ENCODE measurements around the gene MTHFD2L. TPM values are rescaled to one million over a fixed set of nuclear protein-coding genes. Genes with fewer than 3 reads are reported as not detected.

MTHFD2L gene
- total and polyA plus RNA-seq, 2 of the 8 experiments (the other 6 are each of a cell fraction or from before 2014, with no cell fraction given) = 5.4 to 15.0 TPM

DNA sequence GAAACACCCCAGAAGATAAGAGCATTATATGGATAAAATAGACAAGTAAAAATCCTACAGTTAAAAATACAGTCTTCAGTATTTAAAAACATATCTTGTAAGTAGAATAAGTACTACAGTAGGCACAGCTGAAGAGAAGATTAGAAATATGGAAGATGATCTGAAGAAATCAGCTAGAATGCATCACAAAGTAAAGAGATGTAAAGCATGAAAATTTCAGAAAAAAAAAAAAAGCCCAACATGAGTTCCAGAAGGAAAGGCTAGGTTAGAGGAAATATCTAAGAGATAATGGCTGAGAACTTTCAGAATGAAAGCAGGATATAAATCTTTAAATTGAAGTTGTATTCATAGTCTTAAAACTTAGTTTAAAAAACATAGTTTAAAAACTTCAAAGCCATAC is 171.4 kb downstream of the MTHFD2L start:
- no peak overlapping the region for H3K4ac ChIP-seq (replicated peaks; ENCODE audit: insufficient read length, low read depth, low read length)
- no peak overlapping the region for H2BK5ac ChIP-seq (ENCODE audit: low read depth, low read length)
- no peaks in the 10 kb centered on the region for H3K36me3 ChIP-seq (ENCODE audit: control insufficient read depth in 2 of 4, insufficient read depth in 4 of 4, low read length in 3 of 4)
- POLR2A ChIA-PET (ENCODE audit: partially characterized antibody) = no interaction called here
- H3K4me2 ChIP-seq (ENCODE audit: insufficient read depth in 1 of 2, low read depth in 2 of 2, low read length in 2 of 2) = no peak overlapping the region
- no peaks in the 10 kb centered on the region for H3K27me3 ChIP-seq (replicated peaks in 1 of 4; ENCODE audit: control insufficient read depth in 3 of 4, extremely low read depth in 1 of 4, insufficient read depth in 3 of 4, low read length in 3 of 4)
- H3K23ac ChIP-seq (ENCODE audit: insufficient read length) = no peak overlapping the region
- H2BK120ac ChIP-seq (replicated peaks; ENCODE audit: low read depth, low read length) = no peak overlapping the region
- no peak overlapping the region for H3K18ac ChIP-seq (ENCODE audit: extremely low read depth, low read length)
- no peak overlapping the region for H3K9ac ChIP-seq (replicated peaks in 1 of 4; ENCODE audit: extremely low read depth in 1 of 4, low read depth in 3 of 4, low read length in 3 of 4)
- no peaks in the 10 kb centered on the region for H3K23me2 ChIP-seq (ENCODE audit: low read depth, low read length)
- H2BK15ac ChIP-seq (ENCODE audit: low read length) = no peak overlapping the region
- H4K20me1 ChIP-seq (replicated peaks in 1 of 2; ENCODE audit: control insufficient read depth in 1 of 2, insufficient read depth in 2 of 2, low read length in 2 of 2) = no peaks in the 10 kb centered on the region
- no peak overlapping the region for H3K27ac ChIP-seq (ENCODE audit: low read depth, low read length)
- no peaks in the 10 kb centered on the region; a peak in 1 of 7 replicates for H3K4me1 ChIP-seq (replicated peaks in 1 of 4; ENCODE audit: control insufficient read depth in 3 of 4, insufficient read depth in 4 of 4, low read length in 3 of 4)
- no peaks in the 10 kb centered on the region for H3K9me3 ChIP-seq (ENCODE audit: insufficient read depth in 2 of 2, low read depth in 1 of 2, low read length in 1 of 2)
- no peak overlapping the region for H2BK20ac ChIP-seq (ENCODE audit: low read length)
- no peak overlapping the region for H2BK12ac ChIP-seq (ENCODE audit: low read depth, low read length)
- H3K79me1 ChIP-seq (ENCODE audit: low read depth, low read length) = no peaks in the 10 kb centered on the region
- H2AK5ac ChIP-seq (ENCODE audit: low read depth, low read length) = no peak overlapping the region
- DNase-seq (ENCODE audit: low read depth in 1 of 2, low spot score in 2 of 2) (no peak), FAIRE-seq (no peak)
- no peak overlapping the region for H3K4me3 ChIP-seq (ENCODE audit: extremely low read depth in 1 of 4, insufficient read depth in 2 of 4, low read depth in 3 of 4, low read length in 4 of 4)
- H2AFZ ChIP-seq (ENCODE audit: low read length) = no peak overlapping the region
- TF ChIP-seq, protein P1, sequence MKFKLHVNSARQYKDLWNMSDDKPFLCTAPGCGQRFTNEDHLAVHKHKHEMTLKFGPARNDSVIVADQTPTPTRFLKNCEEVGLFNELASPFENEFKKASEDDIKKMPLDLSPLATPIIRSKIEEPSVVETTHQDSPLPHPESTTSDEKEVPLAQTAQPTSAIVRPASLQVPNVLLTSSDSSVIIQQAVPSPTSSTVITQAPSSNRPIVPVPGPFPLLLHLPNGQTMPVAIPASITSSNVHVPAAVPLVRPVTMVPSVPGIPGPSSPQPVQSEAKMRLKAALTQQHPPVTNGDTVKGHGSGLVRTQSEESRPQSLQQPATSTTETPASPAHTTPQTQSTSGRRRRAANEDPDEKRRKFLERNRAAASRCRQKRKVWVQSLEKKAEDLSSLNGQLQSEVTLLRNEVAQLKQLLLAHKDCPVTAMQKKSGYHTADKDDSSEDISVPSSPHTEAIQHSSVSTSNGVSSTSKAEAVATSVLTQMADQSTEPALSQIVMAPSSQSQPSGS (IDR thresholded peaks at IDR 0.05; ENCODE audit: low read length) = no peak
- no peaks in the 10 kb centered on the region for H3K79me2 ChIP-seq (ENCODE audit: control insufficient read depth in 1 of 2, insufficient read depth in 2 of 2, low read length in 2 of 2)
- H3K56ac ChIP-seq (replicated peaks; ENCODE audit: insufficient read length, low read depth, low read length) = no peak overlapping the region
- H4K5ac ChIP-seq (ENCODE audit: insufficient read length, low read depth, low read length) = no peak overlapping the region
- CTCF ChIA-PET (ENCODE audit: partially characterized antibody) = no interaction called here
- H4K8ac ChIP-seq (ENCODE audit: extremely low read depth, insufficient read depth, low read length) = no peak overlapping the region
- H4K91ac ChIP-seq (replicated peaks; ENCODE audit: insufficient read length, low read length) = no peak overlapping the region
- no peak overlapping the region for H3K14ac ChIP-seq (ENCODE audit: insufficient read length)

Measured in H1 (cell line).